GM12873 (cell line): ENCODE results near the gene RNPEPL1.

Experiments used
- CTCF ChIP-seq: IDR thresholded peaks from 2 replicates; pipeline ENCODE4 v1.5.1; 2012; ENCODE audit warnings: low read depth, mild to moderate bottlenecking, moderate library complexity, low read length, control low read depth; ENCODE audit not compliant: insufficient read depth; ENCODE audit errors: missing control alignments

Gene RNPEPL1

GRCh38 chr2:240567872-240568677, at the start of gene RNPEPL1:
TSS of gene RNPEPL1 (plus strand) at chr2:240568484. CDS start at chr2:240568587, 103 bp downstream.
- TF ChIP-seq CTCF = peak; percentile 2

- TF ChIP-seq CTCF = no peak
Observed at GRCh38 chr2:240518981-240519380, 49.3 kb upstream of the RNPEPL1 start.

GRCh38 chr2:240519396-240520129, 48.7 kb upstream of the RNPEPL1 start:
- TF ChIP-seq CTCF = no peak

GRCh38 chr2:240520130-240520973, 47.9 kb upstream of the RNPEPL1 start:
- TF ChIP-seq CTCF = no peak

- no peak for TF ChIP-seq CTCF
Observed at GRCh38 chr2:240520974-240521350, 47.3 kb upstream of the RNPEPL1 start.

- no peak for TF ChIP-seq CTCF
Observed at GRCh38 chr2:240522406-240522805, 45.9 kb upstream of the RNPEPL1 start.
